K562 (cell line): ENCODE data around the gene MYO7A. TPM values are rescaled to one million over a fixed set of nuclear protein-coding genes. Genes with fewer than 3 reads are reported as not detected.
"Not testable (repeated sequence)": the region's sequence is repeated elsewhere in the genome, so short reads cannot be mapped to it uniquely, and the experiment has no call there.

ENCODE experiments used
- ATAC-seq: fragments of 200-7000 bp; cut with Tn5 transposase; 3 replicates; pipeline ENCODE4 v1.9.1; 2020; ENCODE audit warnings: moderate library complexity
- BruUV-seq: library from RNA; stranded (reverse); fragments of 400-500 nt; replicated peaks from 2 replicates; lab custom pipeline; 2021; lab: Mats Ljungman, UMichigan
- CTCF ChIA-PET: fragments of 300-600 bp; formaldehyde crosslinking; extraction: SDS; loops from one replicate; lab custom pipeline; 2021; ENCODE audit warnings: low intra/inter-chr PET ratio; lab: Yijun Ruan, JAX
- POLR2A ChIA-PET: fragments of 300-600, 350-650 bp; sonication (Branson Sonifier 250); formaldehyde crosslinking; extraction: SDS; loops from one replicate; lab custom pipeline; 2021; ENCODE audit warnings: antibody characterized with exemption, inconsistent platforms; lab: Yijun Ruan, JAX
- DNase-seq, 4 experiments: peaks; one replicate each; pipeline versions ENCODE4 v3.0.0 to v3.0.0-alpha.2; 2011 to 2018; ENCODE audit warnings: low spot score in 3 of 4, mixed read lengths in 3 of 4; ENCODE audit errors: extremely low read depth in 1 of 4
- FAIRE-seq: peaks from 2 replicates; lab custom pipeline; 2011; peaks lifted over from hg19 to GRCh38; lab: Jason Lieb, UNC
- H2AFZ ChIP-seq: 2 replicates; pipeline ENCODE4 v1.6.0; 2011; ENCODE audit warnings: low read depth, low read length, control low read depth, inconsistent platforms
- H3K27ac ChIP-seq: fragments of 200-600 bp; 3 replicates; pipeline ENCODE4 v1.8.0; 2011; ENCODE audit warnings: low read depth, mild to moderate bottlenecking, control low read depth, inconsistent platforms, low read length, moderate library complexity, mixed read lengths; ENCODE audit errors: extremely low read depth
- H3K27me3 ChIP-seq, 2 experiments: fragments of 300-600 bp in 1 of 2; 2 replicates in 1 of 2; 3 replicates in 1 of 2; pipeline versions ENCODE4 v1.6.0 to v1.8.0; 2011; ENCODE audit warnings: inconsistent platforms in 2 of 2, low read length in 2 of 2, mild to moderate bottlenecking in 1 of 2, mixed read lengths in 1 of 2, moderate library complexity in 1 of 2; ENCODE audit not compliant: control insufficient read depth in 2 of 2, insufficient read depth in 2 of 2
- H3K36me3 ChIP-seq: fragments of 300-600 bp; 3 replicates; pipeline ENCODE4 v1.8.0; 2011; ENCODE audit warnings: mild to moderate bottlenecking, low read length, inconsistent platforms; ENCODE audit not compliant: control insufficient read depth, insufficient read depth
- H3K4me1 ChIP-seq, 2 experiments: fragments of 200-600 bp in 1 of 2; replicated peaks in 1 of 2; 2 replicates in 1 of 2; 3 replicates in 1 of 2; pipeline versions ENCODE4 v1.5.1 to v1.8.0; 2011; ENCODE audit warnings: inconsistent platforms in 2 of 2, low read length in 2 of 2, mild to moderate bottlenecking in 1 of 2, mixed read lengths in 1 of 2, moderate library complexity in 1 of 2; ENCODE audit not compliant: control insufficient read depth in 2 of 2, insufficient read depth in 2 of 2
- H3K4me2 ChIP-seq: 2 replicates; pipeline ENCODE4 v1.6.1; 2011; ENCODE audit warnings: low read length, control low read depth, inconsistent platforms, mixed read lengths; ENCODE audit not compliant: insufficient read depth
- H3K4me3 ChIP-seq: fragments of 200-600 bp; sonication (generic), shearing (Covaris generic); 2 replicates; pipeline ENCODE4 v1.5.1; 2016; ENCODE audit warnings: control low read depth, inconsistent platforms
- H3K79me2 ChIP-seq: fragments of 200-600 bp; 3 replicates; pipeline ENCODE4 v1.8.0; 2011; ENCODE audit warnings: low read length, inconsistent platforms; ENCODE audit not compliant: control insufficient read depth, insufficient read depth
- H3K9ac ChIP-seq, 2 experiments: 2 replicates each; pipeline versions ENCODE4 v1.6.0 to v1.6.1; 2011; ENCODE audit warnings: low read depth in 2 of 2, low read length in 2 of 2, control low read depth in 1 of 2, inconsistent platforms in 1 of 2, mild to moderate bottlenecking in 1 of 2, mixed read lengths in 1 of 2; ENCODE audit not compliant: insufficient read depth in 1 of 2
- H3K9me1 ChIP-seq: one replicate; pipeline ENCODE4 v1.6.0; 2011; ENCODE audit warnings: inconsistent platforms, mild to moderate bottlenecking, low read length, moderate library complexity; ENCODE audit not compliant: control insufficient read depth, insufficient read depth
- H3K9me3 ChIP-seq: replicated peaks from 2 replicates; pipeline ENCODE4 v1.5.1; 2011; ENCODE audit warnings: low read depth, low read length, inconsistent platforms; ENCODE audit not compliant: control insufficient read depth, insufficient read depth
- H4K20me1 ChIP-seq: replicated peaks from 2 replicates; pipeline ENCODE4 v1.6.1; 2011; ENCODE audit warnings: low read length, inconsistent platforms, mixed read lengths; ENCODE audit not compliant: control insufficient read depth, insufficient read depth
- WGBS: fragments of 100-300 bp; shearing (Covaris generic); methylation state at CpG from one replicate; pipeline ENCODE4 v1.1.6; 2016; ENCODE audit warnings: low coverage, mixed read lengths; ENCODE audit not compliant: insufficient coverage; ENCODE audit errors: missing lambda C conversion rate; 5-methylcytosine and 5-hydroxymethylcytosine counted together
- in situ Hi-C: fragments of 300-500 bp; cut with MboI; formaldehyde crosslinking; loops from 4 replicates; pipeline ENCODE4 v1.15.0; 2018; ENCODE audit warnings: inconsistent platforms, mixed read lengths
- intact Hi-C: fragments of 100-400 bp; cut with micrococcal nuclease; formaldehyde crosslinking; loops from 2 replicates; pipeline ENCODE4 v1.14.2; 2022
- polyA plus RNA-seq, 8 experiments: library from polyadenylated mRNA; depleted of rRNA in 4 of 8; stranded (reverse) in 5 of 8; unstranded in 3 of 8; fragments of >200 nt; fragmentation: Nextera tagmentation in 2 of 8; fragmentation: Illumina TruSeq in 1 of 8; extraction: Ambion mirVana in 2 of 8; extraction: Trizol in 1 of 8; gene quantifications; 2 replicates each; pipeline versions ENCODE4 v1.2.1 to v1.2.3, GENCODE V29; 2011 to 2014; ENCODE audit warnings: inconsistent platforms in 1 of 8, missing spikeins in 1 of 8
- total RNA-seq, 7 experiments: library from RNA; depleted of rRNA in 6 of 7; stranded (reverse); fragments of >200 nt in 6 of 7; fragmentation: Illumina TruSeq in 2 of 7; extraction: Trizol in 2 of 7; gene quantifications; 2 replicates each; pipeline versions ENCODE4 v1.2.1 to v1.2.3, GENCODE V29; 2011 to 2021; ENCODE audit warnings: low replicate concordance in 1 of 7
- TF ChIP-seq, protein P1 (sequence below), 2 experiments: fragments of 450-650 bp in 1 of 2; sonication (generic) in 1 of 2; formaldehyde crosslinking in 1 of 2; IDR thresholded peaks; 2 replicates each; pipeline versions ENCODE4 v1.7.1 to v1.9.0; 2016 to 2022; ENCODE audit warnings: inconsistent platforms in 1 of 2, mild to moderate bottlenecking in 1 of 2, missing genetic modification reagents in 1 of 2

Gene MYO7A
- total and polyA plus RNA-seq, 9 of the 15 experiments (the other 6 are each of a cell fraction or from before 2014, with no cell fraction given): 0.01 to 0.11 (median 0.07) TPM; not detected in 1

DNA sequence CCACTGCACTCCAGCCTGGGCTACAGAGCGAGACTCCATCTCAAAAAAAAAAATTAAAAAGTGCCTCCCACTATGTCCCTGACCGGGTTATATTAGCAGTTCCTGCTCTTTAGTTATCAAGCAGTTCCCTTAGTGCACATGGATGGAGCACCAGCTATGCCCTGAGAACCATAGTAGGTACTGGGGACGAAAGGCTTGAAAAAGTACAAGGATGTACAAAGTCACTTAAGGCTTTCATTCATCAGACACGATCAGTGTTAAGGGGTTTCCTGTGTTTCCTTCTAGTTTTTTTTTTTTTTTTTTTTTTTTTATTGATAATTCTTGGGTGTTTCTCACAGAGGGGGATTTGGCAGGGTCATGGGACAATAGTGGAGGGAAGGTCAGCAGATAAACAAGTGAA is 30.9 kb upstream of the MYO7A start:
- 3% methylated on average over 3 of the region's 4 CpGs for WGBS
- H3K79me2 ChIP-seq, H3K4me3 ChIP-seq, H3K36me3 ChIP-seq, H3K9me3 ChIP-seq, ATAC-seq, in situ Hi-C loops, H3K9ac ChIP-seq, intact Hi-C loops, DNase-seq, H3K27ac ChIP-seq, H3K4me2 ChIP-seq, CTCF ChIA-PET, H3K9me1 ChIP-seq, H2AFZ ChIP-seq, BruUV-seq, FAIRE-seq: not testable (repeated sequence)
- Histone ChIP-seq H4K20me1 (peaks cover 15% of the 10 kb centered on the region), H3K27me3 (peaks cover 0 to 38% of the 10 kb centered on the region in 2 experiments; a peak in 4 of 5 replicates), H3K4me1 (peaks cover 0 to 13% of the 10 kb centered on the region in 2 experiments; a peak in 2 of 5 replicates)
- POLR2A ChIA-PET: interaction anchor here (0.6 kb wide), 1 partner anchor 13 kb away, joined by 3 read pairs; no protein-coding TSS in a partner anchor
- TF ChIP-seq, protein P1, sequence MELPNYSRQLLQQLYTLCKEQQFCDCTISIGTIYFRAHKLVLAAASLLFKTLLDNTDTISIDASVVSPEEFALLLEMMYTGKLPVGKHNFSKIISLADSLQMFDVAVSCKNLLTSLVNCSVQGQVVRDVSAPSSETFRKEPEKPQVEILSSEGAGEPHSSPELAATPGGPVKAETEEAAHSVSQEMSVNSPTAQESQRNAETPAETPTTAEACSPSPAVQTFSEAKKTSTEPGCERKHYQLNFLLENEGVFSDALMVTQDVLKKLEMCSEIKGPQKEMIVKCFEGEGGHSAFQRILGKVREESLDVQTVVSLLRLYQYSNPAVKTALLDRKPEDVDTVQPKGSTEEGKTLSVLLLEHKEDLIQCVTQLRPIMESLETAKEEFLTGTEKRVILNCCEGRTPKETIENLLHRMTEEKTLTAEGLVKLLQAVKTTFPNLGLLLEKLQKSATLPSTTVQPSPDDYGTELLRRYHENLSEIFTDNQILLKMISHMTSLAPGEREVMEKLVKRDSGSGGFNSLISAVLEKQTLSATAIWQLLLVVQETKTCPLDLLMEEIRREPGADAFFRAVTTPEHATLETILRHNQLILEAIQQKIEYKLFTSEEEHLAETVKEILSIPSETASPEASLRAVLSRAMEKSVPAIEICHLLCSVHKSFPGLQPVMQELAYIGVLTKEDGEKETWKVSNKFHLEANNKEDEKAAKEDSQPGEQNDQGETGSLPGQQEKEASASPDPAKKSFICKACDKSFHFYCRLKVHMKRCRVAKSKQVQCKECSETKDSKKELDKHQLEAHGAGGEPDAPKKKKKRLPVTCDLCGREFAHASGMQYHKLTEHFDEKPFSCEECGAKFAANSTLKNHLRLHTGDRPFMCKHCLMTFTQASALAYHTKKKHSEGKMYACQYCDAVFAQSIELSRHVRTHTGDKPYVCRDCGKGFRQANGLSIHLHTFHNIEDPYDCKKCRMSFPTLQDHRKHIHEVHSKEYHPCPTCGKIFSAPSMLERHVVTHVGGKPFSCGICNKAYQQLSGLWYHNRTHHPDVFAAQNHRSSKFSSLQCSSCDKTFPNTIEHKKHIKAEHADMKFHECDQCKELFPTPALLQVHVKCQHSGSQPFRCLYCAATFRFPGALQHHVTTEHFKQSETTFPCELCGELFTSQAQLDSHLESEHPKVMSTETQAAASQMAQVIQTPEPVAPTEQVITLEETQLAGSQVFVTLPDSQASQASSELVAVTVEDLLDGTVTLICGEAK (IDR thresholded peaks at IDR 0.05): peak; percentile 40; the same call in 1 of the 2 replicates
- TF ChIP-seq, protein P1 (CRISPR knock-in tag; IDR thresholded peaks at IDR 0.05): not testable (repeated sequence)
